ENCODE data around the gene PTPRM. TPM values are rescaled to one million over a fixed set of nuclear protein-coding genes. Genes with fewer than 3 reads are reported as not detected.

PTPRM gene
- total and polyA plus RNA-seq, 2 of the 4 experiments (the other 2 are of a cell fraction) = 28.3 to 51.2 TPM

DNA sequence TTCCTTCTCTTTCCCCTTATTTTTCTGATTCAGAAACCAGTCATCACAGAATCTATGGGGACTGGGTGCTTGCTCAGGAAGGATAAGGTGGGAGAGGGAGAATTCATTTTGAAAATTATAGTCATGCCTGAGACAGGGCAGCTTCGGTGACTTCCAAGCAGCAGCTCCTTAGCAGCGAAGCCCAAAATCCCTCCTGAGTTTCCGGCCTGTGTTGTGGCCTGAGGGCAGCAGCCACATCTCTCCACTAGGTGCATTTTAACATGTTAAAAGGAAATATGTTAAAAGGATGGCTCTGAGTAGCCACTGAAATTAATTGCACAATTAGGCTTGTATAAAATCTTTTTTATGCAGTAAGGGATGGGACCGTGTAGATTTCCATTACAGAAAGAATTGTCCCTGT lies 835.1 kb downstream of the PTPRM start:
- Histone ChIP-seq H3K4me2 (ENCODE audit: low read depth, low read length) (no peak overlapping the region), H2AK9ac (replicated peaks; ENCODE audit: low read depth, low read length, poor library complexity) (no peak overlapping the region), H4K5ac (ENCODE audit: low read depth, low read length) (no peak overlapping the region), H4K91ac (ENCODE audit: insufficient read depth, low read depth, low read length) (no peak overlapping the region), H4K20me1 (ENCODE audit: insufficient read depth, low read length) (no peaks in the 10 kb centered on the region), H2BK120ac (ENCODE audit: low read depth, low read length) (no peak overlapping the region), H2BK20ac (ENCODE audit: low read depth, low read length) (no peak overlapping the region), H3K14ac (replicated peaks; ENCODE audit: low read depth, low read length) (no peak overlapping the region), H3K18ac (ENCODE audit: low read depth, low read length) (no peak overlapping the region), H2AFZ (replicated peaks; ENCODE audit: low read length, poor library complexity) (no peak overlapping the region), H3K9ac (ENCODE audit: low read depth, low read length) (no peak overlapping the region), H3K36me3 (ENCODE audit: control insufficient read depth, insufficient read depth, low read length) (peaks cover 13% of the 10 kb centered on the region), H2BK15ac (ENCODE audit: low read depth, low read length) (no peak overlapping the region), H3K23ac (ENCODE audit: low read depth, low read length) (no peak overlapping the region), H3K79me1 (ENCODE audit: low read depth in 1 of 2, low read length in 2 of 2) (no peaks in the 10 kb centered on the region), H3K4ac (ENCODE audit: low read depth, low read length) (no peak overlapping the region), H3K9me1 (ENCODE audit: insufficient read depth, low read length) (0 out of 2 replicates have a peak, but pooled peaks cover under 1% of the 10 kb centered on the region), H3K9me3 (ENCODE audit: control insufficient read depth, insufficient read depth, low read length) (no peaks in the 10 kb centered on the region), H3K4me3 (ENCODE audit: insufficient read depth, low read depth, low read length) (no peak overlapping the region), H3K27me3 (ENCODE audit: control insufficient read depth, insufficient read depth, low read length) (no peaks in the 10 kb centered on the region), H3K27ac (ENCODE audit: insufficient read depth, low read length) (no peak overlapping the region), H2BK5ac (ENCODE audit: low read depth, low read length, poor library complexity, severe bottlenecking) (no peak overlapping the region), H4K8ac (ENCODE audit: low read depth in 2 of 2, low read length in 2 of 2) (no peak overlapping the region), H3K56ac (ENCODE audit: extremely low read depth, insufficient read depth, low read length) (no peak overlapping the region), H2AK5ac (ENCODE audit: low read depth, low read length) (no peak overlapping the region), H3K4me1 (ENCODE audit: control insufficient read depth, insufficient read depth, low read length) (no peaks in the 10 kb centered on the region)
- BruUV-seq (replicated peaks) = no TSS peak
- ATAC-seq (ENCODE audit: low read depth) (no peak), DNase-seq (no peak)
- WGBS, 2 experiments (ENCODE audit: extremely low coverage in 2 of 2, insufficient read length in 1 of 2) = 80% methylated on average over 1 of the region's 4 CpGs; no CpG with 5 or more reads in 1 of the 2 experiments
- in situ Hi-C loops (cut with MboI; ENCODE audit: low sequenced_read_pairs) (no loop called here), intact Hi-C loops (cut with micrococcal nuclease) (no loop called here), dilution Hi-C loops (cut with HindIII; ENCODE audit: low sequenced_read_pairs, unreplicated experiment) (no loop called here)
- CTCF ChIA-PET = no interaction called here
- TF ChIP-seq SMC3 (IDR thresholded peaks at IDR 0.05; ENCODE audit: low read depth, low read length) = no peak
- no peak for TF ChIP-seq BHLHE40 (IDR thresholded peaks at IDR 0.05; ENCODE audit: low read depth, low read length)
- TF ChIP-seq RFX5 (IDR thresholded peaks at IDR 0.05; ENCODE audit: low read depth, low read length) = no peak
- TF ChIP-seq RAD21 (IDR thresholded peaks at IDR 0.05; ENCODE audit: low read length) = no peak
- TF ChIP-seq CTCF (conservative IDR thresholded peaks at IDR 0.05; ENCODE audit: low read depth, low read length) = no peak
- TF ChIP-seq RCOR1 (IDR thresholded peaks at IDR 0.05; ENCODE audit: insufficient replicate concordance, low read length) = no peak
- TF ChIP-seq NFE2L2 (IDR thresholded peaks at IDR 0.05; ENCODE audit: low read depth, low read length) = no peak
- POLR2A ChIA-PET (ENCODE audit: unreplicated experiment) = no interaction called here
